HG03571 (cell line): ENCODE measurements around the gene COL11A2.

Experiments used
- ATAC-seq: cut with Tn5 transposase; IDR thresholded peaks from one replicate; pipeline ENCODE4 v1.9.1; 2021; ENCODE audit not compliant: unreplicated experiment

Gene COL11A2

DNA sequence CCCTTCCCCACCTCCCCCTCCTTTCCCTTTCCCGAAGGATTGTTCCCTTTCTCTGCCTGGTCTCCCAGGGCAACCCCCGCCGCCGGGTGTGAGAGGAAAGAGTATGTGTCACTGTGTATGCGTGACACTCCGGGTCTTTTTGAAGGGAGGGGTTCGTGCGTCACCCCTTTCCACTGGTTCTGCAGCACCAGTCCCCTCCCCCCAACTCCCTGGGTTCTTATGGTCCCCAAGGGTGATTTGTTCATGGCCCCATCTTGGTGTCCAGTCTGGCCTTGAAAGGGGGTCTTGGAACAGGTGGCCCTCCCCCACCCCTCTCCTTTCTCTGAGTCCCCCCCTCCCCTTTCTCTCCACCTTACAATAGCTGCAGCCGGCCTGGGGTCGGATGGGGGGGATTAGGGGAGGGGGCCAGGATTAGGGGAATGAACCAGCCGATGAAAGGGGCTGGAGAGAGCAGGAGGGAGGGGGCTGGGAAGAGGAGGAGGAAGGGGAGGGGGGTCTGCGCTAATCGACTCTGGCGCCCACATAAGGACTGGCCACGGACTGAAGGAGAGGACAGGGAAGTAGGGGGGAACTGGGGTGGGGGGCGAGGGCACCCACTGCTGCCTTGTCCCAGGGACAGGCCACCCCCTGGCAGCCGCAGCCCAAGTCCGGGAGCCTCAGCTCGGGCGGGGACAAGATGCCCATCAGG, 14.7 kb upstream of the COL11A2 start:
- no peak for ATAC-seq

GRCh38 chr6:33206027-33206863, 14.0 kb upstream of the COL11A2 start:
- no peak for ATAC-seq

GRCh38 chr6:33205191-33206026, 13.1 kb upstream of the COL11A2 start:
- ATAC-seq: no peak

- ATAC-seq: peak; percentile 39
These were observed 12.3 kb upstream of the COL11A2 start, which contains the start of gene HSD17B8 for GRCh38 chr6:33204415-33205190. Gene HSD17B8 (plus strand): TSS chr6:33204655. CDS start chr6:33204669, 14 bp downstream.

- no peak for ATAC-seq
These were observed 11.8 kb upstream of the COL11A2 start for GRCh38 chr6:33204165-33204414.

DNA sequence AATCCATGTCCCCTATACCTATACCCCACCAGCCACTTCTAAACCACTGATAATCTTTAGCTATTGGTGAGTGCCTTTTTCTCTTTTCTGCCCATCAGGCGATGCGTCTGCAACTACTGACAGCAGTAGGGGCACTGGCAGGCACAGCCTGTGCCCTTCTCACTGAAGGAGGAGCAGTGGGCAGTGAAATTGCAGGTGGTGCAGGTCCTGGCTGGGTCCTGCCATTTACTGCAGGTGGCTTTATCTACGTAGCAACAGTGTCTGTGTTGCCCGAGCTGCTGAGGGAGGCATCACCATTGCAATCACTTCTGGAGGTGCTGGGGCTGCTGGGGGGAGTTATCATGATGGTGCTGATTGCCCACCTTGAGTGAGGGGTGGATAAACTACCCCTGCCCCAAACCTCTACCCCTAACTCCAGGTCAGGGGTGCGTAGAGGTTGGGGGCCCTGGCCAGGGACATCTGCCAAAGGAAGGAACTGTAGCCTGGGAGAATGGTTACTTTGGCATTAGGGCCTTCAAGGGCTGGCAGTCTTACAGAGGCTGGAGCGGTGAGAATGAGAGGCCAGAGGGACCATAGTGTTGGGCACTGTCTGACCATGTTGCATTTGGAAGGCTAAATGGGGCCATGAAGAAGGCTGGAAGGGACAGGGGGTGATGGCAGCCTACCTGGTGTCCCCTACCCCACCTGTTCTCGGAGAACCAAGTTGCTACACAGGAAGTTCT, 11.3 kb upstream of the COL11A2 start:
- ATAC-seq: no peak

GRCh38 chr6:33202799-33203198, 10.5 kb upstream of the COL11A2 start:
- ATAC-seq: no peak

GRCh38 chr6:33201935-33202334, 9.7 kb upstream of the COL11A2 start:
- ATAC-seq: no peak

- ATAC-seq: no peak
These were observed 8.9 kb upstream of the COL11A2 start for GRCh38 chr6:33201147-33201545.

DNA sequence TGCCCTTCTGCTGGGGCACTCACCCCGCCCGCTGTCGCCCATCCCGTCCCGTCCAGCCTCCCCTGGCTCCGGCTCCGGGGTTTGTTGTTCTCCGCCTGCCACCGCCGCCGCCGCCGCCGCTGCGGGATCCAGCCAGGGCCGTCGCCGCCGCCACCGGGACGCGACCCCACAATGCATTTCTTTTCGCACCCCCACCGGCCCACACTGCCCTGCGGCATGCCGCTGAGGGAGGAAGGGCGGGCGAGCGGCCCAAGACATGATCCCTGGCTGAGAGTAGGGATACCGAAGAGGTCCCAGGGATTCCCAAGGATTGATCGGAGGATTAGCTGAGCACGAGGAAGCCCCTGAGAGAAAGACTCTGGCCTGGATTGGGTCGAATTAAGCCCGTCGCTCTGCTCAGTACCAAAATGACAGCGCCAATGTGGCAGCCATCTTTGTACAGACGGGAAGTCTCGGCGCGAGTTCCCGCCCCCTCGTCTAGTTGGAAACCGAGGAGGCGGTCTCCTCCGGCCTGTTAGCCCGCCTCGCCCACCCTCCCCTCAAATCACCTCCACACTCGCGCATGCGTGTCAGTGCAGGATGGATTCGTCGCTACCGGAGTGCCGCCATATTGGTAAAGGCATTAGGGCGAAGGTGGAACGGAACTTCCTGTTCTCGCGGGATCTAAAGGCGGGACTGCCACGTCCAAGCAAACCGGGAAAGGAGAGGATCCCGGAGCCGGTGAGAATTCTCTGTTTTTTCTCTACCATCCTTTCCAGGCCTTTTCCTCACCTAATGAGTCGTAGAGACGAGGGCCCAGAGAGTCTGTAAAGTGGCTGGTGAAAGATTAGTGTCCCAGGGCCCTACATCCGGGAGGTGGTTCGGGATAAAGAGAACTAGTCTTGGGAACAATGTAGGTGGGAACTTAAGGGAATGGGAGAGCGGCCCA, 8.2 kb upstream of the COL11A2 start, which contains the start of the genes RXRB and SLC39A7:
Gene RXRB (minus strand): TSS at position 447 of the 928 bp plus-strand sequence. CDS start 189 bp downstream, at position 258.
Gene SLC39A7 (plus strand): TSS at position 649 of the 928 bp plus-strand sequence. CDS start 379 bp downstream, outside the sequence.
- peak; percentile 47 for ATAC-seq

DNA sequence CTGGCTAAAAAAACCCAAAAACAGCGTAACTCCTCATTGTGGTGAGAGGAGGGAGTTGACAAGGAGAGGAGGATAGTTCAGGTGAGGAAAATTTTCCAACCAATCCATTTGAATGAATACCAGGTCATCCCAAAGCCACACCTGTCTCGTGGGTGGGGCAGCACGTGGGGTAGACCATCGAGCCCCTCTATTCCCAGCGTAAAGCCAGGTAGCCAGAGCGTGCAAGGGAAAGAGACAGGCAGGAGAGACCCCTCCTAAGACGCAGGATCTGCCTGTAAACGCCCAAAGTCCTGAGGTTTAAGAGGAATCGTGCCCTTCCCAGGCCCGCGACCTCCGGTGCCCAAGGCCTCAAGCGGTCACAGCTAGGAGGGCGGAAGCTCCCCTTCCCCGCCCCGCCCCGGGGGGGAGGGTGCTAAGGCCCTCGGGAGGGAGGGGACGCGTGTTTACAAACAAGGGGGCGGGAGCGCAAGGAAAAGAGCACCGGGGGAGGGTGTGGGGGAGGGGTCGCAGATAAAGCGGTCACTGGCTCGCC, 7.5 kb upstream of the COL11A2 start:
- ATAC-seq: peak; percentile 19

GRCh38 chr6:33198853-33199436, 6.7 kb upstream of the COL11A2 start:
- no peak for ATAC-seq

- ATAC-seq: no peak
These were observed 6.0 kb upstream of the COL11A2 start for GRCh38 chr6:33198159-33198852.

- no peak for ATAC-seq
These were observed 5.3 kb upstream of the COL11A2 start for GRCh38 chr6:33197431-33198048.

DNA sequence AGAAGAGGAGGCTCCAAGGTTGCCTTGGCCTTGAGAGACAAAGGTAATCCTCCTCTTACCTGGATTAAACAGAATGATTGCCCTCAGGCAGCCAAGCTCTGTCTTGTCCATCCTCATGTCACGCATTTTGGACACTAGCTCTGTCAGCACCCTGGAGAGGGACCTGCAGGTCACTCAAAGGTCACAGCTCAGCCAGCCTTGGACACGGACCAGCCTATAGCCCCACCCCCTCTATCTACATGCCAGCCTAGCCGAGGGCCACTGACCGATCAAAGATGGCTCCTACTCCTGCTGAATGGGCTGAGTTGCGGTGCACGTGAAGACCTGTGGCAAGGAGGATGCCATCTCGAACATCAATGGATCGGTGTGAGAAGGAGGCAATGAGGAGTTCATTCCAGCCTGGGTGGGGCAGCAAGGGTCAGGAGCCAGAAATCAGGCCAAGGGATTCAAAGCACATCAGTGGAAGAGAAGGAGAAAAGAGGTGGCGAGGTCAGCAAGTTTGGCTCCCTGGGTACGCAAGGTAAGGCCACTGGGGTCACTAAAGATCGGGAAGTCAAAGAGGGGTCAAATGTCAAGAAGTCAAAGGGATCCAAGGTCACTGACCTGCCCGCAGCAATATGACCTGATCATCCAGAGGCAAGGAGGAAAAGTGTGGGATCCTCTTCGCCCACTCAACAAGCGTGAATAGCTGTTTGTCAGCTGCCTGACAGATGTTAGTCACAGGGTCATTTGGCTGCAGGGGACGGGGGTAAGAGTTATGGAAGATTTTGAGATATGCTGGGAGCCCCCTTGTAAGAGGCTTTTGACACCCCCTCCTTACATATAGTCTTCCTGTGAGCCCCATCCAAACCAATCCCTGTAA, 3.3 kb upstream of the COL11A2 start:
- ATAC-seq: no peak

GRCh38 chr6:33194431-33194979, 2.2 kb upstream of the COL11A2 start:
- no peak for ATAC-seq
